Stimulated activated CD4-positive, alpha-beta T cell treated with anti-CD3 and anti-CD28 coated beads, Interleukin-2, amount 100 ng/mL, for 48 hours (primary cell): Measurements from ENCODE around the gene OMP.
A peak's percentile ranks its signal among the peaks of the same experiment; 100 is the strongest.

Experiments used
- DNase-seq, 2 donors: peaks; one replicate each; pipeline ENCODE4 v3.0.0-alpha.2; 2020

Gene OMP

GRCh38 chr11:77125191-77125590, 22.6 kb downstream of the OMP start:
- no peak for DNase-seq

GRCh38 chr11:77125695-77126094, 23.1 kb downstream of the OMP start:
- DNase-seq, result no peak

GRCh38 chr11:77126156-77126775, 23.6 kb downstream of the OMP start:
- DNase-seq, result no peak

GRCh38 chr11:77126861-77127234, 24.2 kb downstream of the OMP start:
- no peak for DNase-seq

GRCh38 chr11:77127235-77127911, 24.7 kb downstream of the OMP start:
- peak; percentile 53 to 67 for DNase-seq

- no peak for DNase-seq
These were observed 25.5 kb downstream of the OMP start, which contains the start of gene MYO7A for GRCh38 chr11:77127920-77128691. Gene MYO7A, plus strand, starts transcription at chr11:77128246. Its CDS starts 2,389 bp downstream, at chr11:77130635.

GRCh38 chr11:77129069-77129841, 26.6 kb downstream of the OMP start:
- no peak for DNase-seq

GRCh38 chr11:77129842-77130756, 27.5 kb downstream of the OMP start:
- DNase-seq, result no peak

- DNase-seq, result no peak
These were observed 28.3 kb downstream of the OMP start for GRCh38 chr11:77130763-77131513.

GRCh38 chr11:77131560-77131959, 28.9 kb downstream of the OMP start:
- DNase-seq, result no peak

GRCh38 chr11:77135069-77135468, 32.4 kb downstream of the OMP start:
- no peak for DNase-seq

GRCh38 chr11:77136074-77136473, 33.4 kb downstream of the OMP start:
- DNase-seq, result no peak

- no peak for DNase-seq
These were observed 34.3 kb downstream of the OMP start for GRCh38 chr11:77136784-77137420.

- no peak for DNase-seq
These were observed 34.8 kb downstream of the OMP start for GRCh38 chr11:77137421-77137820.

GRCh38 chr11:77138106-77138649, 35.5 kb downstream of the OMP start:
- DNase-seq, result no peak

- DNase-seq, result no peak
These were observed 36.6 kb downstream of the OMP start for GRCh38 chr11:77139201-77139600.

- no peak for DNase-seq
These were observed 37.7 kb downstream of the OMP start for GRCh38 chr11:77140231-77140851.

- DNase-seq, result no peak
These were observed 38.4 kb downstream of the OMP start for GRCh38 chr11:77141034-77141433.

GRCh38 chr11:77141475-77141874, 38.8 kb downstream of the OMP start:
- no peak for DNase-seq
